SK-N-SH treated with all-trans-retinoic acid at 6 μM for 48 hours (cell line): Measurements from ENCODE around the gene SEC22A.

Source experiments
- ATAC-seq: fragments of 200-7000 bp; cut with Tn5 transposase; 3 replicates; pipeline ENCODE4 v1.9.1; 2020; ENCODE audit warnings: mild to moderate bottlenecking, moderate library complexity
- BACH2 ChIP-seq: fragments of 250-450 bp; sonication (Bioruptor Pico); IDR thresholded peaks from 2 replicates; pipeline ENCODE4 v1.9.0; 2021; ENCODE audit warnings: mild to moderate bottlenecking, borderline replicate concordance
- CREB5 ChIP-seq: fragments of 250-450 bp; sonication (Bioruptor Pico); IDR thresholded peaks from 2 replicates; pipeline ENCODE4 v1.5.1; 2020; ENCODE audit warnings: low read depth, mild to moderate bottlenecking, moderate library complexity
- CSDC2 ChIP-seq: fragments of 250-450 bp; sonication (Bioruptor Pico); IDR thresholded peaks from 2 replicates; pipeline ENCODE4 v1.5.0; 2020; ENCODE audit warnings: mild to moderate bottlenecking, moderate library complexity
- CSRNP3 ChIP-seq: fragments of 250-450 bp; sonication (Bioruptor Pico); IDR thresholded peaks from 2 replicates; pipeline ENCODE4 v1.5.1; 2021; ENCODE audit warnings: mild to moderate bottlenecking, moderate library complexity
- ESRRG ChIP-seq: fragments of 250-450 bp; sonication (Bioruptor Pico); IDR thresholded peaks from 2 replicates; pipeline ENCODE4 v1.6.1; 2021; ENCODE audit warnings: mild to moderate bottlenecking
- GLIS3 ChIP-seq: fragments of 250-450 bp; sonication (Bioruptor Pico); IDR thresholded peaks from 2 replicates; pipeline ENCODE4 v1.5.0; 2020; ENCODE audit warnings: mild to moderate bottlenecking, moderate library complexity
- OSR1 ChIP-seq: fragments of 250-450 bp; sonication (Bioruptor Pico); IDR thresholded peaks from 2 replicates; pipeline ENCODE4 v1.8.0; 2022; ENCODE audit warnings: moderate library complexity, mild to moderate bottlenecking, inconsistent platforms
- PATZ1 ChIP-seq: fragments of 250-450 bp; sonication (Bioruptor Pico); IDR thresholded peaks from 2 replicates; pipeline ENCODE4 v1.8.0; 2020; ENCODE audit warnings: mild to moderate bottlenecking, moderate library complexity, borderline replicate concordance
- SNAI2 ChIP-seq: fragments of 250-450 bp; sonication (Bioruptor Pico); IDR thresholded peaks from 2 replicates; pipeline ENCODE4 v1.5.0; 2020; ENCODE audit warnings: mild to moderate bottlenecking, moderate library complexity
- TCF4 ChIP-seq: fragments of 250-450 bp; sonication (Bioruptor Pico); IDR thresholded peaks from 2 replicates; pipeline ENCODE4 v1.8.0; 2021; ENCODE audit warnings: mild to moderate bottlenecking, moderate library complexity, borderline replicate concordance
- ZFP30 ChIP-seq: fragments of 450-650 bp; formaldehyde crosslinking; IDR thresholded peaks from 2 replicates; pipeline ENCODE4 v1.5.0; 2022; ENCODE audit warnings: mild to moderate bottlenecking, moderate library complexity
- ZNF70 ChIP-seq: fragments of 450-650 bp; formaldehyde crosslinking; IDR thresholded peaks from 2 replicates; pipeline ENCODE4 v1.5.0; 2020; ENCODE audit warnings: mild to moderate bottlenecking, moderate library complexity
- ZNF8 ChIP-seq: fragments of 450-650 bp; formaldehyde crosslinking; IDR thresholded peaks from 2 replicates; pipeline ENCODE4 v1.5.0; 2020; ENCODE audit warnings: mild to moderate bottlenecking, moderate library complexity

The SEC22A gene

GRCh38 chr3:123154020-123154985, 47.4 kb upstream of the SEC22A start:
- TF ChIP-seq PATZ1 (CRISPR knock-in tag) (no peak), SNAI2 (CRISPR knock-in tag) (no peak), CSRNP3 (no peak), ESRRG (no peak)
- no peak for ATAC-seq

GRCh38 chr3:123155471-123156011, 46.2 kb upstream of the SEC22A start:
- no peak for ATAC-seq
- TF ChIP-seq CSDC2 (CRISPR knock-in tag) (no peak), ZNF70 (CRISPR knock-in tag) (no peak), ZFP30 (CRISPR knock-in tag) (no peak), OSR1 (no peak), PATZ1 (CRISPR knock-in tag) (no peak), GLIS3 (CRISPR knock-in tag) (no peak)

GRCh38 chr3:123156276-123156995, 45.3 kb upstream of the SEC22A start:
- ATAC-seq, result no peak
- TF ChIP-seq ZNF8 (CRISPR knock-in tag), result no peak
- TF ChIP-seq SNAI2 (CRISPR knock-in tag), result no peak
- no peak for TF ChIP-seq GLIS3 (CRISPR knock-in tag)

GRCh38 chr3:123157209-123157597, 44.5 kb upstream of the SEC22A start:
- no peak for TF ChIP-seq ZFP30 (CRISPR knock-in tag)
- no peak for TF ChIP-seq TCF4 (CRISPR knock-in tag)
- no peak for ATAC-seq

GRCh38 chr3:123157598-123158287, 44.0 kb upstream of the SEC22A start:
- TF ChIP-seq BACH2 (CRISPR knock-in tag) (no peak), PATZ1 (CRISPR knock-in tag) (no peak), CREB5 (no peak)
- no peak for ATAC-seq
